ENCODE data around the gene SH2D6.

The SH2D6 gene

GRCh38 chr2:85440729-85441128, 22.2 kb downstream of the SH2D6 start:
- no peak for DNase-seq

DNA sequence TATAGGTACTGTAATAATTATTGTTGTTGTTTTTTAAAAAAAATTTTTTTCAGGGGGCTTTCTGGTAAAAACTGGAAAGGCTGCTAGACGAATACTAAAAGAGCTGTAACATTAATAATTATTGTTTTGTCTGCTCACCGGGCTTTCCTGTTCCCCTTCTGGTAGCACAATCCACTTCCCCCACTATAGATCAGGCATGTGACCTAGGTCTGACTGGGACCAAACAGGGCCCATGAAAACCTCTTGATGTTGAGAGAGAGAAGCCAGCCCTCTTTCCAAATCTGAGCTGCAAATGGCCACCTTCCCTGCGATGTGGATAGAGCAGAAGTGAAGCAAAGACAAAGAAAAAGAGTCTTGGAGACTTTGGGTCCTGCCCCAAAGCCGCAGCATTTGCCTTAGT, 23.4 kb downstream of the SH2D6 start:
- DNase-seq, result no peak

DNA sequence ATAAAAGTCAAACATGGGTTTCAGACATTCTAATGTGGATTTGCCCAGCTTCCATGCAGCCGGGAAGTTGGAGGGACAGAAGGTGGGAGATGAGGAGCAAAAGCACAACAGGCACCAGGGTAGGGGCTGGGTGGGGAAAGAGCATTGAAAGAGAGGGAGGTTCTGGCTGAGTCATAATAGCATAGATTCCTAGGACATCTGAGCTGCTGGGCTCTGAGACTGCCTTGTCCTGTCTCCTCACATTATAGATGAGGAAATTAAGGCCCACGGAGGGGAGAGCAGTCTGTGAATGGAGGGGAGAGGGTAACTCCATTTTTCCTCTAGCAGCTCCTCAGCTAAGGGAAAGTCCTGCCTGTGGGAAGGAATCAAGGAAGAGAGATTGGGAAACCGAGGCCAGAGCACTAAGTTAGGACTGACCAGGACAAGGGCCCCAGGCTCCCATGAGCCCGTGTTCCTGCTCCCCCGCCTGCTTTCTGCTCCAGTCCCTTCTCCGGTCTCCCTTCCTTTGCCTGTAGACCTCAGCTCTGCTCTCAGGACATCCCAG, 26.2 kb downstream of the SH2D6 start:
- no peak for DNase-seq

- no peak for DNase-seq
Observed at GRCh38 chr2:85445316-85446295, 27.1 kb downstream of the SH2D6 start.

- DNase-seq, result no peak
Observed at GRCh38 chr2:85446296-85447221, 28.0 kb downstream of the SH2D6 start.

- DNase-seq, result no peak
Observed at GRCh38 chr2:85447222-85447585, 28.7 kb downstream of the SH2D6 start.

- no peak for DNase-seq
Observed at GRCh38 chr2:85448461-85449213, 30.1 kb downstream of the SH2D6 start.

- DNase-seq, result no peak
Observed at GRCh38 chr2:85449214-85449588, 30.7 kb downstream of the SH2D6 start.

DNA sequence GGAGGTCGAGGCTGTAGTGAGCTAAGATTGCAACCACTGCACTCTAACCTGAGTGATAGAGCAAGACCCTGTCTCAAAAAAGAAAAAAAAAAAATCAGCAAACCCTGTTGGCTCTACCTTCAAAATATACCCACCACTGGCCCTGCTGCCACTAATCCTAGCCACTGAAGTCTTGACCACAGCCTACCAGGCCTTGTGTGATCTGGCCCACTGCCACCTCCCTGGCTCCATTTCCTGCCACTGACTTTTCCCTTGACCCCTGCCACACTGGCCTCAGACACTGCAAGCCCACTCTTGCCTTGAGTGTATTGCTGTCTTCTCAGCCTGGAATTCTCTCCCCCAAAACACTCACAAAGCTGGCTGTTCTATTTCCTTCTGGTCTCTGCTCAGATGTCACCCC, 33.7 kb downstream of the SH2D6 start:
- no peak for DNase-seq

- no peak for DNase-seq
Observed at GRCh38 chr2:85453571-85453970, 35.1 kb downstream of the SH2D6 start.

DNA sequence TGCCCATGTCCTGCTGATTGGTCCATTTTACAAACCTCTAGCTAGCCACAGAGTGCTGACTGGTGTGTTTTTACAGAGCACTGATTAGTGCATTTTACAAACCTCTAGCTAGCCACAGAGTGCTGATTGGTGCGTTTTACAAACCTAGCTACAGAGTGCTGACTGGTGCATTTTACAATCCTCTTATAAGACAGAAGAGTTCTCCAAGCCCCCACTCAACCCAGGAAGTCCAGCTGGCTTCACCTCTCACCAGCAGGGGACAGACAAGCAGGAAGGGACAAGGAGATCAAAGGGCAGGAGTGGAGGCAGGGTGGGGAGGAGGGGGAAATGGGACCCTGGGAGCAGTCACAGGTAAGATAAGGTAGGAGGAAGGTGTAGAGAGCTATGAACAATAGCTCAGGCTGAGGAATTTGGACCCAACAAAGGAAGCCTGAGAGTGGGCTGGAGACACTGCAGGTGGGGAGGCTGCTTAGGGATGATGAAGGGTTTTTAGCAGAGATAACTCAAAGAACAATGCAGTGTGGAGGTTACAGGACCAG, 37.1 kb downstream of the SH2D6 start:
- DNase-seq, result no peak

DNA sequence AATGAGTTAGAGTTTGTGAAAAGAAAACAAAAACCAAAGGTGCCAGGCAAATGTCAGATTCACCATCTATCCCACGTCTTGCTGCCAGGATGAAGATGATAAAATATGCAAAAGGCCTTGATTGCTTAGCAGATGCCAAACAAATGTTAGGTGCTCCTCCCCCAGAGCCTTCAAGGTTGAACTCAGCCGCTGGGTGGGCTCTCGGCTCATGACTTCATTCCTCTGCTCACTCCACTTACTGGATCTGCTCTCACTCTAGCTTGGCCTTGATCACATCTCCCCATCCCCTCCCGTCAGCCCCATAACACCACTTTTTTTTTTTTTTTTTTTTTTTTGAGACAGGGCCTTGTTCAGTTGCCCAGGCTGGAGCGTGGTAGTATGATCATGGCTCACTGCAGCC, 38.5 kb downstream of the SH2D6 start:
- no peak for DNase-seq

GRCh38 chr2:85457877-85458316, 39.4 kb downstream of the SH2D6 start:
- no peak for DNase-seq

GRCh38 chr2:85458601-85459563, 40.4 kb downstream of the SH2D6 start:
- no peak for DNase-seq

DNA sequence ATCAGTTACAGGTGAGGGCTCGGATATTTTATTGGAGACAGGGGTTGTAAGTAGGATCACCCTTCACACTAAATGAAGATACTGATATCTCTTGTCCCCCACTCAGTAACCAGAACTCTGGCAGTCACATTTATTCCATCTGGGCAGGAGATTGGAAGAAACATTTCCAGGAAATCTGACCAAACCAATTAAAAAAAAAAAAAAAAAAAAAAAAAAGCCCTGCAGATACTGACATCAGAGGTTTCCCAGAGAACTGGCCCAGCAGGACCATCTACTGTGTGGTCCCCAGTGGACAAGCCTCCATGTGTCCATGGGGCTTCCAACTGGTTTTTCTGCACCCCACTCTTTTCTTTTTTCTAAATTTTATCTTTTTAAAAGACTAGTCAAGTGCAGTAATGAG, 41.3 kb downstream of the SH2D6 start:
- DNase-seq, result no peak

DNA sequence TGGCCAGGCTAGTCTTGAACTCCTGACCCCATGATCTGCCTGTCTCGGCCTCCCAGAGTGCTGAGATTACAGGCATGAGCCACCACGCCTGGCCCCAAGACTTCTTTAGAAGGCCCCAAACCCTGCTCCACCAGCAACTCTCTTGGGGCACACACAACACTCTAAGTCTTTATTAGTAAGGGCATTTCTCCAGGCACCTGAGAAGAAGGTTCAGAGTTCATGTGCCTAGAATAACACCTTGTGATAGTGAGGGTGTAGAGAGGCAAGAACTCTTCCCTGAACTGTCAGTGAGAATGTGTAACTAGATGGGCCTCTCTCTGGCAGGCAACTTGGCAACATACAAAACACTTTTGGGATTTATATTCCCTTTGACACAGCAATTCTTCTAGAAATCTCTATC, 43.8 kb downstream of the SH2D6 start:
- no peak for DNase-seq

DNA sequence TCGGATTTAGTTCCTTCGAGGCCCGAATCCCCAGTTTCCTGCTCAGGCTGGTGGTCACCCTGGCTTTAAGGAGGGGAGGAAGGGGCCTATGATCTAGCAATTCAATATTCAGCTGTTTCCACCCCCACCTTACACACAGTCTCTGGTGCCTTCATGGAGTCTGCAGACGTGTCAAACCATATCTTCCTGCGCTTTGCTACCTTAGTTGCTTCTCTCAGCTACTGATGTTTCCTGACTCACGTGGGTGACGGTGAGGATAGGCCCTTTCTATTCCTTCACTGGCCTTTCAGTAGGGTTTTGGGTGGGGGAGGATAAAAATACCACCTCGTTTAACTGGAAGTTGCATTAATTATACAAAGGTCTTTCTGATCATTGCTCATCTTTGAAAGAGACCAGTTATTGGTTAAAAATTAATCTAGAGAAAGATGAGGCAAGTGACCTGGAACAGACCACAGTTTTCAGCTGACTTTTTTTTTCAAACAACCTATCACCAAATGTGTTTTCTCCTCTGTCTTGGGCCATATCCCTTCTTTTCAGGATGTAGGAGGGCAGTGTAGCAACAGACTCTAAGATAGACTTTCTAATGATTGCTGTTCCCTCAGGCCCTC, 49.7 kb downstream of the SH2D6 start:
- no peak for DNase-seq

- no peak for DNase-seq
Observed at GRCh38 chr2:85468704-85469349, 50.3 kb downstream of the SH2D6 start.

- no peak for DNase-seq
Observed at GRCh38 chr2:85470850-85471800, 52.6 kb downstream of the SH2D6 start.
